ENCODE measurements around the gene SF3B1. TPM values are rescaled to one million over a fixed set of nuclear protein-coding genes. Genes with fewer than 3 reads are reported as not detected.

SF3B1 gene
- total and polyA plus RNA-seq, 4 donors, result 126 to 432 (median 232) TPM

GRCh38 chr2:197431858-197432257 lies 3.0 kb downstream of the SF3B1 start:
- Histone ChIP-seq H3K9me3 (ENCODE audit: control insufficient read depth in 4 of 4, insufficient read depth in 3 of 4, low read length in 3 of 4) (no peaks in the 10 kb centered on the region), H3K4me1 (ENCODE audit: control insufficient read depth in 5 of 5, insufficient read depth in 5 of 5, low read length in 5 of 5) (peaks cover 4 to 24% (median 16%) of the 10 kb centered on the region in 5 donors), H3K27me3 (ENCODE audit: control insufficient read depth in 3 of 3, insufficient read depth in 3 of 3, low read length in 2 of 3) (no peaks in the 10 kb centered on the region), H3K36me3 (ENCODE audit: control insufficient read depth in 4 of 4, insufficient read depth in 4 of 4, low read length in 4 of 4) (peaks cover 0 to 15% (median 2%) of the 10 kb centered on the region in 4 donors), H3K27ac (ENCODE audit: low read depth in 1 of 2, low read length in 1 of 2) (no peak overlapping the region), H3K9ac (ENCODE audit: insufficient read depth in 1 of 2, low read length in 2 of 2) (no peak overlapping the region), H3K4me3 (no peak overlapping the region)
- DNase-seq (no peak), ATAC-seq (ENCODE audit: insufficient read depth, low FRiP score) (no peak)
- TF ChIP-seq, protein P1, sequence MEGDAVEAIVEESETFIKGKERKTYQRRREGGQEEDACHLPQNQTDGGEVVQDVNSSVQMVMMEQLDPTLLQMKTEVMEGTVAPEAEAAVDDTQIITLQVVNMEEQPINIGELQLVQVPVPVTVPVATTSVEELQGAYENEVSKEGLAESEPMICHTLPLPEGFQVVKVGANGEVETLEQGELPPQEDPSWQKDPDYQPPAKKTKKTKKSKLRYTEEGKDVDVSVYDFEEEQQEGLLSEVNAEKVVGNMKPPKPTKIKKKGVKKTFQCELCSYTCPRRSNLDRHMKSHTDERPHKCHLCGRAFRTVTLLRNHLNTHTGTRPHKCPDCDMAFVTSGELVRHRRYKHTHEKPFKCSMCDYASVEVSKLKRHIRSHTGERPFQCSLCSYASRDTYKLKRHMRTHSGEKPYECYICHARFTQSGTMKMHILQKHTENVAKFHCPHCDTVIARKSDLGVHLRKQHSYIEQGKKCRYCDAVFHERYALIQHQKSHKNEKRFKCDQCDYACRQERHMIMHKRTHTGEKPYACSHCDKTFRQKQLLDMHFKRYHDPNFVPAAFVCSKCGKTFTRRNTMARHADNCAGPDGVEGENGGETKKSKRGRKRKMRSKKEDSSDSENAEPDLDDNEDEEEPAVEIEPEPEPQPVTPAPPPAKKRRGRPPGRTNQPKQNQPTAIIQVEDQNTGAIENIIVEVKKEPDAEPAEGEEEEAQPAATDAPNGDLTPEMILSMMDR (IDR thresholded peaks at IDR 0.05; ENCODE audit: control extremely low read depth, extremely low read depth), result no peak
- 63 to 64% methylated on average over 6 of the region's 6 CpGs for WGBS, 2 donors

DNA sequence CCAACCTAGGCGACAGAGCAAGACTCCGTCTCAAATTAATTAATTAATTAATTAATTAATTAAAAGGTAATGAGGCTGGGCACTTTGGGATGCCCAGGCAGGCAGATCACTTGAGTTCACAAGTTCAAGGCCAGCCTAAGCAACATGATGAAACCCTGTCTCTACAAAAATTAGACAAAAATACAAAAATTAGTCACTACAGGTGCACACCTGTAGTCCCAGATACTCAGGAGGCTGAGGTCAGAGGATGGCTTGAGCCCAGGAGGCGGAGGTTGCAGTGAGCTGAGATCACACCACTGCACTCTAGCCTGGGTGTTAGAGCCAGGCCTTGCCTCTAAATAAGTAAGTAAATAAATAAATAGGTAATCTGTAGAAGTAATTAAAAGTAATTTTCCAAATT lies 6.8 kb downstream of the SF3B1 start:
- no peak for ATAC-seq (ENCODE audit: insufficient read depth, low FRiP score)

DNA sequence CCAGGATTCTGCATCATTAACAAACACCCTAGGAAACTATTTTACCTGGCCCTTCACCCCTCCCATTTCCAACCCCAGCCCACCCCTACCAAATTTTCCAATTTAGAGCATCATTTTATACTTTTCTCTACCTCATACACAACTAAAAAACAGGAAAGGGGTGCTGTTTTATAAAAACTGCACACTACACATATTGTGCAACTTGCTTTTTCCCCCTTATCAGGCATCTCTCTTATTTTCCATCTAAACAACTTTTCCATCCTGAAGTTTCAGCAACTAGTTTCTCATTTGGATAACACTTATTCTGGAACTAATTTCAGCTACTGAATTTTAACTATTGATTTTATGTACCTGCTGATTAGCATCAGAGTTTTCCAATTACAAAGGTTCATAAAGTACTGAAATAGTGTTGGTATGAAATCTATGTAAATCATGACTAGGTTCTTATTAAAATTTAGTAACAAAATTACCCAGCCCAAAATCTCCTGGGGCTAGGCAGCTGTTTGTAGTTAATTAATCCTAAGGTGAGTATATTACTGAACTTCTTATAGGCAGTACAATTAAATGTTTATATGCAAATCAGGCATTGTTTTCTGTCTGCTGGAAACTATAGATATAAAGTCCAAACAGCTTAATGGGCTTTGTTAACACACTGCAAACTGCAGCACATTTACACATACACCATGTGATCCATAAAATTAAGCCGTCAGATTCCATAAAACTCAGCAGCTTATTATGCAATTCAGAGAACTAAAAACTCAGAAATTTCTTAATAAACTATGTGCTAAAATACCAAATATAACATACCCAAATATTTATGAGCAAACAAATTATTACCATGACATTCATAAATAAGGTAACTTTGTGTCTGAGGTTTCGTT lies 7.9 kb downstream of the SF3B1 start:
- no peak overlapping the region for H3K4me3 ChIP-seq
- ATAC-seq (ENCODE audit: insufficient read depth, low FRiP score) (no peak), DNase-seq (no peak)
- H3K9ac ChIP-seq (ENCODE audit: insufficient read depth in 1 of 2, low read length in 2 of 2), result no peak overlapping the region
- 57 to 65% methylated on average over 2 of the region's 2 CpGs for WGBS, 2 donors
- H3K36me3 ChIP-seq (ENCODE audit: control insufficient read depth in 4 of 4, insufficient read depth in 4 of 4, low read length in 4 of 4), result peaks cover 0 to 12% (median 6%) of the 10 kb centered on the region in 4 donors
- peaks cover 0 to 21% (median 3%) of the 10 kb centered on the region in 5 donors for H3K4me1 ChIP-seq (ENCODE audit: control insufficient read depth in 5 of 5, insufficient read depth in 5 of 5, low read length in 5 of 5)
- H3K9me3 ChIP-seq (ENCODE audit: control insufficient read depth in 4 of 4, insufficient read depth in 3 of 4, low read length in 3 of 4), result no peaks in the 10 kb centered on the region
- no peak overlapping the region for H3K27ac ChIP-seq (ENCODE audit: low read depth in 1 of 2, low read length in 1 of 2)
- TF ChIP-seq, protein P1 (IDR thresholded peaks at IDR 0.05; ENCODE audit: control extremely low read depth, extremely low read depth), result no peak
- H3K27me3 ChIP-seq (ENCODE audit: control insufficient read depth in 3 of 3, insufficient read depth in 3 of 3, low read length in 2 of 3), result no peaks in the 10 kb centered on the region

More for the DNA sequence above, 6.8 kb downstream of the SF3B1 start:
- 97 to 98% methylated on average over 3 of the region's 3 CpGs for WGBS, 2 donors
- peaks cover 3 to 22% (median 11%) of the 10 kb centered on the region in 5 donors for H3K4me1 ChIP-seq (ENCODE audit: control insufficient read depth in 5 of 5, insufficient read depth in 5 of 5, low read length in 5 of 5)
- H3K27me3 ChIP-seq (ENCODE audit: control insufficient read depth in 3 of 3, insufficient read depth in 3 of 3, low read length in 2 of 3), result no peaks in the 10 kb centered on the region
- no peak overlapping the region for H3K27ac ChIP-seq (ENCODE audit: low read depth in 1 of 2, low read length in 1 of 2)
- H3K36me3 ChIP-seq (ENCODE audit: control insufficient read depth in 4 of 4, insufficient read depth in 4 of 4, low read length in 4 of 4), result peaks cover 0 to 9% (median 4%) of the 10 kb centered on the region in 4 donors
- H3K9ac ChIP-seq (ENCODE audit: insufficient read depth in 1 of 2, low read length in 2 of 2), result no peak overlapping the region
- TF ChIP-seq, protein P1 (IDR thresholded peaks at IDR 0.05; ENCODE audit: control extremely low read depth, extremely low read depth), result no peak
- no peak overlapping the region for H3K4me3 ChIP-seq
- H3K9me3 ChIP-seq (ENCODE audit: control insufficient read depth in 4 of 4, insufficient read depth in 3 of 4, low read length in 3 of 4), result no peaks in the 10 kb centered on the region
- no peak for DNase-seq
